Measurements from ENCODE around the gene DIS3. TPM values are rescaled to one million over a fixed set of nuclear protein-coding genes. Genes with fewer than 3 reads are reported as not detected.
"Not testable (repeated sequence)": the region's sequence is repeated elsewhere in the genome, so short reads cannot be mapped to it uniquely, and the experiment has no call there.

The DIS3 gene
- total RNA-seq, 3 donors from 2014 or later: 26.9 to 36.6 (median 35.7) TPM

- intact Hi-C loops (cut with DNase I; ENCODE audit: low total_unique reads): no loop called here
- Histone ChIP-seq H3K27me3 (no peaks in the 10 kb centered on the region), H3K27ac (peak overlapping the region; percentile 60 to 79), H3K9me3 (no peaks in the 10 kb centered on the region), H3K4me1 (no peaks in the 10 kb centered on the region), H3K4me3 (peak overlapping the region; percentile 87 to 99 (median 91)), H3K36me3 (no peaks in the 10 kb centered on the region)
- TF ChIP-seq POLR2AphosphoS5 (IDR thresholded peaks at IDR 0.05): no peak
- no peak for TF ChIP-seq CTCF (IDR thresholded peaks at IDR 0.05)
- TF ChIP-seq POLR2A (IDR thresholded peaks at IDR 0.05): no peak
- DNase-seq (ENCODE audit: low spot score in 2 of 2): no peak
These were observed 54.8 kb downstream of the DIS3 start for GRCh38 chr13:72726726-72727416.

DNA sequence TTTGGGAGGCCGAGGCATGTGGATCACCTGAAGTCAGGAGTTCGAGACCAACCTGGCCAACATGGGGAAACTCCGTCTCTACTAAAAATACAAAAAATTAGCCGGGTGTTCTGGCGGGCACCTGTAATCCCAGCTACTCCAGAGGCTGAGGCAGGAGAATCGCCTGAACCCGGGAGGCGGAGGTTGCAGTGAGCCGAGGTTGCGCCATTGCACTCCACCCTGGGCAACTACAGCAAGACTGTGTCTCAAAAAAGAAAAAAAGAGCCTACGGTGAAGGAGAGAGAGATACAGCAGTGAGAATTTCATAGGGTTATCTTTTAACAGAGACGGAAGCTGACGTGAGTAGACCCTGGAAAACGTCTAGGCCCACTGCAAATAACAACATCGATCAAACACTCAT lies 55.5 kb downstream of the DIS3 start:
- H3K27ac ChIP-seq; H3K36me3 ChIP-seq; intact Hi-C loops (cut with DNase I; ENCODE audit: low total_unique reads); H3K9me3 ChIP-seq; H3K4me1 ChIP-seq; H3K27me3 ChIP-seq; DNase-seq (ENCODE audit: low spot score in 2 of 2): not testable (repeated sequence)
- H3K4me3 ChIP-seq: peak overlapping the region in 1 of 3 donors; percentile 99

- TF ChIP-seq POLR2AphosphoS5 (IDR thresholded peaks at IDR 0.05) (no peak), CTCF (IDR thresholded peaks at IDR 0.05) (no peak), POLR2A (IDR thresholded peaks at IDR 0.05) (no peak)
- Histone ChIP-seq H3K4me3 (no peak overlapping the region), H3K9me3 (peaks cover 5 to 12% of the 10 kb centered on the region in 2 donors), H3K27ac (no peak overlapping the region), H3K4me1 (no peaks in the 10 kb centered on the region), H3K36me3 (no peaks in the 10 kb centered on the region), H3K27me3 (no peaks in the 10 kb centered on the region)
- no peak for DNase-seq (ENCODE audit: low spot score in 2 of 2)
- intact Hi-C loops (cut with DNase I; ENCODE audit: low total_unique reads): no loop called here
These were observed 64.9 kb downstream of the DIS3 start for GRCh38 chr13:72716776-72717175.

Other genes with a start within 250 kb of the DIS3 start
- 10 to 100 TPM in 1 of 3 donors, 1 to 10 TPM in 2; 5.6 to 10.1 (median 7.9) TPM for gene MZT1, start 54.3 kb downstream of the DIS3 start, total RNA-seq
- 1 to 10 TPM; 4.3 to 5.3 (median 4.8) TPM for gene BORA, start 54.0 kb downstream of the DIS3 start, total RNA-seq
- 10 to 100 TPM; 22.2 to 39.7 (median 26.5) TPM for gene PIBF1, start 233 bp upstream of the DIS3 start, total RNA-seq